Panc1 (cell line): ENCODE data around the gene IGSF9. TPM values are rescaled to one million over a fixed set of nuclear protein-coding genes. Genes with fewer than 3 reads are reported as not detected.

Experiments
- ATAC-seq: fragments of 200-7000 bp; cut with Tn5 transposase; 2 replicates; pipeline ENCODE4 v1.9.1; 2020; ENCODE audit warnings: mild to moderate bottlenecking, moderate library complexity
- BruUV-seq: library from RNA; stranded (reverse); fragments of 400-500 nt; replicated peaks from 2 replicates; lab custom pipeline; 2021; lab: Mats Ljungman, UMichigan
- CTCF ChIA-PET: fragments of 300-600 bp; sonication (Branson Sonifier 250); formaldehyde crosslinking; loops from one replicate; lab custom pipeline; 2022; ENCODE audit warnings: antibody characterized with exemption; lab: Charles Lee
- POLR2A ChIA-PET: fragments of 300-600 bp; sonication (Branson Sonifier 250); formaldehyde crosslinking; loops from one replicate; lab custom pipeline; 2022; ENCODE audit warnings: antibody characterized with exemption; lab: Charles Lee
- DNase-seq: peaks from one replicate; pipeline ENCODE4 v3.0.0-alpha.2; 2010; ENCODE audit warnings: low read depth, low spot score
- H3K27ac ChIP-seq: 2 replicates; pipeline ENCODE4 v1.5.1; 2011; ENCODE audit warnings: mild to moderate bottlenecking, low read length, inconsistent platforms
- H3K27me3 ChIP-seq: fragments of 200-500 bp; sonication (Bioruptor generic); 2 replicates; pipeline ENCODE4 v1.6.0; 2014; ENCODE audit warnings: low read length, inconsistent platforms; ENCODE audit not compliant: control insufficient read depth, insufficient read depth
- H3K36me3 ChIP-seq: fragments of 200-500 bp; sonication (Bioruptor generic); 2 replicates; pipeline ENCODE4 v1.5.1; 2014; ENCODE audit warnings: inconsistent platforms, mild to moderate bottlenecking, low read length, moderate library complexity; ENCODE audit not compliant: control insufficient read depth, insufficient read depth
- H3K4me1 ChIP-seq: 2 replicates; pipeline ENCODE4 v1.5.1; 2011; ENCODE audit warnings: inconsistent platforms, mild to moderate bottlenecking, low read length, moderate library complexity; ENCODE audit not compliant: control insufficient read depth, insufficient read depth
- H3K4me3 ChIP-seq, 2 experiments: 2 replicates each; pipeline ENCODE4 v1.5.1; 2011 to 2012; ENCODE audit warnings: low read depth in 2 of 2, low read length in 2 of 2, mild to moderate bottlenecking in 2 of 2, inconsistent platforms in 1 of 2, moderate library complexity in 1 of 2
- H3K9me3 ChIP-seq: fragments of 200-500 bp; sonication (Bioruptor generic); 2 replicates; pipeline ENCODE4 v1.5.1; 2014; ENCODE audit warnings: low read depth, mild to moderate bottlenecking, inconsistent platforms, low read length, moderate library complexity; ENCODE audit not compliant: control insufficient read depth, insufficient read depth
- CTCF ChIP-seq: fragments of 450-650 bp; IDR thresholded peaks from 2 replicates; pipeline ENCODE4 v1.5.1; 2017; ENCODE audit warnings: mild to moderate bottlenecking
- POLR2AphosphoS5 ChIP-seq: IDR thresholded peaks from 2 replicates; pipeline ENCODE4 v1.6.1; 2012; ENCODE audit warnings: mild to moderate bottlenecking, low read depth, low read length, moderate library complexity
- REST ChIP-seq, 2 experiments: IDR thresholded peaks; 2 replicates each; pipeline ENCODE4 v1.6.1; 2011 to 2012; ENCODE audit warnings: low read depth in 2 of 2, control low read depth in 1 of 2, low read length in 1 of 2, mild to moderate bottlenecking in 1 of 2, moderate library complexity in 1 of 2; ENCODE audit not compliant: insufficient read depth in 1 of 2
- SIN3A ChIP-seq: IDR thresholded peaks from 2 replicates; pipeline ENCODE4 v1.6.1; 2012; ENCODE audit warnings: low read depth, mild to moderate bottlenecking, low read length, moderate library complexity, borderline replicate concordance; ENCODE audit not compliant: insufficient read depth
- TCF7L2 ChIP-seq: IDR thresholded peaks from 2 replicates; pipeline ENCODE4 v1.6.1; 2011; ENCODE audit warnings: mild to moderate bottlenecking, low read depth, low read length, inconsistent platforms
- in situ Hi-C: cut with HindIII; loops from 2 replicates; pipeline ENCODE4 v1.10.0; 2016; ENCODE audit warnings: low sequenced_read_pairs, low pct_unique_long_range_greater_than_20kb
- intact Hi-C: fragments of 100-400 bp; cut with micrococcal nuclease; formaldehyde crosslinking; loops from one replicate; pipeline ENCODE4 v1.10.0; 2022; ENCODE audit not compliant: unreplicated experiment
- total RNA-seq: library from RNA; stranded (reverse); gene quantifications from one replicate; pipeline ENCODE4 v1.2.1, GENCODE V29; 2021; ENCODE audit not compliant: unreplicated experiment

The IGSF9 gene
- total RNA-seq, 1 experiment from 2014 or later, result 0.51 TPM

- Histone ChIP-seq H3K4me1 (no peaks in the 10 kb centered on the region), H3K27me3 (peaks cover 12% of the 10 kb centered on the region), H3K4me3 (no peak overlapping the region), H3K9me3 (no peaks in the 10 kb centered on the region), H3K36me3 (no peaks in the 10 kb centered on the region), H3K27ac (no peak overlapping the region)
- CTCF ChIA-PET, result no interaction called here
- no TSS peak for BruUV-seq
- no peak for DNase-seq
- in situ Hi-C loops (no loop called here), intact Hi-C loops (no loop called here)
- POLR2A ChIA-PET, result no interaction called here
- ATAC-seq, result no peak
- no peak for TF ChIP-seq SIN3A
- no peak for TF ChIP-seq TCF7L2
- no peak for TF ChIP-seq POLR2AphosphoS5
- TF ChIP-seq REST (IDR thresholded peaks at IDR 0.05; ENCODE audit: insufficient read depth in 1 of 2, low read depth in 2 of 2, low read length in 1 of 2), result no peak
- no peak for TF ChIP-seq CTCF
Measured at GRCh38 chr1:159980076-159980475, 34.7 kb upstream of the IGSF9 start.

- Histone ChIP-seq H3K4me3 (no peak overlapping the region), H3K36me3 (no peaks in the 10 kb centered on the region), H3K9me3 (no peaks in the 10 kb centered on the region), H3K27ac (no peak overlapping the region), H3K27me3 (peaks cover 14% of the 10 kb centered on the region), H3K4me1 (no peaks in the 10 kb centered on the region)
- no peak for TF ChIP-seq SIN3A
- no peak for TF ChIP-seq POLR2AphosphoS5
- no peak for DNase-seq
- POLR2A ChIA-PET, result no interaction called here
- intact Hi-C loops, result no loop called here
- no peak for ATAC-seq
- in situ Hi-C loops, result no loop called here
- CTCF ChIA-PET, result no interaction called here
- no TSS peak for BruUV-seq
Measured at GRCh38 chr1:159979257-159979656, 33.8 kb upstream of the IGSF9 start.

GRCh38 chr1:159978107-159978398 is 32.6 kb upstream of the IGSF9 start:
- Histone ChIP-seq H3K27ac (no peak overlapping the region), H3K36me3 (no peaks in the 10 kb centered on the region), H3K9me3 (no peaks in the 10 kb centered on the region), H3K4me1 (no peaks in the 10 kb centered on the region), H3K27me3 (peaks cover 9% of the 10 kb centered on the region), H3K4me3 (no peak overlapping the region)
- ATAC-seq, result no peak
- ChIA-PET POLR2A (no interaction called here), CTCF (no interaction called here)
- intact Hi-C loops, result no loop called here
- DNase-seq, result no peak
- no peak for TF ChIP-seq POLR2AphosphoS5
- TF ChIP-seq SIN3A, result no peak
- no peak for TF ChIP-seq CTCF
- no peak for TF ChIP-seq TCF7L2
- TF ChIP-seq REST (IDR thresholded peaks at IDR 0.05; ENCODE audit: insufficient read depth in 1 of 2, low read depth in 2 of 2, low read length in 1 of 2), result no peak
- BruUV-seq, result no TSS peak
- in situ Hi-C loops, result no loop called here
